Peyer's patch (tissue), 4 donors: ENCODE results near the gene GPC6.

Source experiments
- POLR2A ChIP-seq, 2 donors: fragments of 450-650 bp; IDR thresholded peaks; one replicate each; pipeline ENCODE4 v1.5.1; 2017; ENCODE audit warnings: antibody characterized with exemption in 2 of 2, mild to moderate bottlenecking in 2 of 2, moderate library complexity in 2 of 2
- TF ChIP-seq, protein P1 (sequence below), 6 experiments: fragments of 450-650 bp in 4 of 6; fragments of 200-600 bp in 2 of 6; sonication (generic) in 1 of 6; IDR thresholded peaks; one replicate each; pipeline ENCODE4 v1.5.1; 2017 to 2019; ENCODE audit warnings: antibody characterized with exemption in 6 of 6, mild to moderate bottlenecking in 3 of 6, moderate library complexity in 1 of 6

DNA sequence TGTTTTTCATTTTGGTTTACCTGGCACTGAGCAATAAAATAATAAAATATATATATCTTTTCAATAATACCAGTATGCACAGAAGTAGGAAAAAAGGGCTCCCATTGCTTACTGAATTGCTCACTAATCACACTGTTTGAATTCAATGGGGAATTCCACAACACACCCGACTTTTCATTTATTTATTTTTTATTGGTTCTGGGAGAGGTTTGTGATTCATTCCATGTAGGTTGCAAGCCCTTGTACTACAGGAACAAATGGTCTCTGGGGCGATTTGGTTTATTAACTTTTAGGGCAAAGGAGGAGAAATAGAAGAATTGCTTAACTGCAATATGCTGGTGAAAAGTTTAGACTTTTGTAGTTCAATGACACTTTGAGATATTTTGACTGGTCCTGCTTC is 1045.4 kb downstream of the GPC6 start:
- TF ChIP-seq, protein P1, sequence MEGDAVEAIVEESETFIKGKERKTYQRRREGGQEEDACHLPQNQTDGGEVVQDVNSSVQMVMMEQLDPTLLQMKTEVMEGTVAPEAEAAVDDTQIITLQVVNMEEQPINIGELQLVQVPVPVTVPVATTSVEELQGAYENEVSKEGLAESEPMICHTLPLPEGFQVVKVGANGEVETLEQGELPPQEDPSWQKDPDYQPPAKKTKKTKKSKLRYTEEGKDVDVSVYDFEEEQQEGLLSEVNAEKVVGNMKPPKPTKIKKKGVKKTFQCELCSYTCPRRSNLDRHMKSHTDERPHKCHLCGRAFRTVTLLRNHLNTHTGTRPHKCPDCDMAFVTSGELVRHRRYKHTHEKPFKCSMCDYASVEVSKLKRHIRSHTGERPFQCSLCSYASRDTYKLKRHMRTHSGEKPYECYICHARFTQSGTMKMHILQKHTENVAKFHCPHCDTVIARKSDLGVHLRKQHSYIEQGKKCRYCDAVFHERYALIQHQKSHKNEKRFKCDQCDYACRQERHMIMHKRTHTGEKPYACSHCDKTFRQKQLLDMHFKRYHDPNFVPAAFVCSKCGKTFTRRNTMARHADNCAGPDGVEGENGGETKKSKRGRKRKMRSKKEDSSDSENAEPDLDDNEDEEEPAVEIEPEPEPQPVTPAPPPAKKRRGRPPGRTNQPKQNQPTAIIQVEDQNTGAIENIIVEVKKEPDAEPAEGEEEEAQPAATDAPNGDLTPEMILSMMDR (IDR thresholded peaks at IDR 0.05) = no peak
- no peak for TF ChIP-seq POLR2A (IDR thresholded peaks at IDR 0.05)
